GM12878 (cell line): Measurements from ENCODE around the gene ARHGEF11. TPM values are rescaled to one million over a fixed set of nuclear protein-coding genes. Genes with fewer than 3 reads are reported as not detected.

Experiments
- ATAC-seq: fragments of 200-7000 bp; cut with Tn5 transposase; 3 replicates; pipeline ENCODE4 v1.9.1; 2020; ENCODE audit warnings: mild to moderate bottlenecking, moderate library complexity
- BruUV-seq: library from RNA; stranded (reverse); fragments of 400-500 nt; replicated peaks from 2 replicates; lab custom pipeline; 2021; lab: Mats Ljungman, UMichigan
- CTCF ChIA-PET: fragments of 300-600 bp; sonication (Branson Sonifier 250); formaldehyde crosslinking; extraction: SDS; loops from one replicate; lab custom pipeline; 2021; ENCODE audit warnings: inconsistent platforms; lab: Yijun Ruan, JAX
- POLR2A ChIA-PET: fragments of 350-600 bp; formaldehyde crosslinking; extraction: SDS; loops from one replicate; lab custom pipeline; 2021; ENCODE audit warnings: inconsistent platforms; lab: Charles Lee
- RAD21 ChIA-PET: fragments of 300-600 bp; sonication (Branson Sonifier 250); formaldehyde crosslinking; loops from one replicate; lab custom pipeline; 2023; ENCODE audit warnings: antibody characterized with exemption; ENCODE audit not compliant: unreplicated experiment; lab: Charles Lee
- SMC1A ChIA-PET: fragments of 300-600 bp; sonication (Branson Sonifier 250); formaldehyde crosslinking; loops from one replicate; lab custom pipeline; 2023; ENCODE audit not compliant: unreplicated experiment, uncharacterized antibody; lab: Charles Lee
- DNase-seq: peaks from one replicate; pipeline ENCODE4 v3.0.0-alpha.2; 2011; ENCODE audit warnings: low read depth, low spot score
- FAIRE-seq: peaks from 3 replicates; lab custom pipeline; 2011; peaks lifted over from hg19 to GRCh38; lab: Jason Lieb, UNC
- H2AFZ ChIP-seq: 2 replicates; pipeline ENCODE4 v1.6.0; 2011; ENCODE audit warnings: low read depth, low read length, control low read depth; ENCODE audit not compliant: control insufficient read depth
- H3K27ac ChIP-seq: 2 replicates; pipeline ENCODE4 v1.5.1; 2011; ENCODE audit warnings: control low read depth; ENCODE audit not compliant: control insufficient read depth, insufficient read depth
- H3K27me3 ChIP-seq, 2 experiments: replicated peaks in 1 of 2; 2 replicates each; pipeline versions ENCODE4 v1.6.0 to v1.6.1; 2011; ENCODE audit warnings: low read length in 1 of 2; ENCODE audit not compliant: control insufficient read depth in 2 of 2, insufficient read depth in 2 of 2
- H3K36me3 ChIP-seq, 2 experiments: 2 replicates each; pipeline ENCODE4 v1.5.1; 2011; ENCODE audit warnings: low read length in 1 of 2; ENCODE audit not compliant: control insufficient read depth in 2 of 2, insufficient read depth in 2 of 2
- H3K4me1 ChIP-seq: 2 replicates; pipeline ENCODE4 v1.6.1; 2011; ENCODE audit warnings: mild to moderate bottlenecking, low read length, moderate library complexity, mixed read lengths; ENCODE audit not compliant: control insufficient read depth, insufficient read depth
- H3K4me2 ChIP-seq: 2 replicates; pipeline ENCODE4 v1.6.0; 2011; ENCODE audit warnings: control low read depth; ENCODE audit not compliant: control insufficient read depth, insufficient read depth
- H3K4me3 ChIP-seq: fragments of 200-600 bp; sonication (generic); 2 replicates; pipeline ENCODE4 v1.5.1; 2016
- H3K79me2 ChIP-seq: 2 replicates; pipeline ENCODE4 v1.6.0; 2011; ENCODE audit warnings: low read length; ENCODE audit not compliant: control insufficient read depth, insufficient read depth
- H3K9ac ChIP-seq: 2 replicates; pipeline ENCODE4 v1.8.0; 2011; ENCODE audit warnings: low read length, control low read depth, mixed read lengths; ENCODE audit not compliant: control insufficient read depth, insufficient read depth
- H3K9me3 ChIP-seq: replicated peaks from 3 replicates; pipeline ENCODE4 v1.5.1; 2011; ENCODE audit warnings: mild to moderate bottlenecking, low read length; ENCODE audit not compliant: control insufficient read depth, insufficient read depth
- H4K20me1 ChIP-seq: 2 replicates; pipeline ENCODE4 v1.6.0; 2011; ENCODE audit not compliant: control insufficient read depth, insufficient read depth
- ASH2L ChIP-seq: fragments of 300-600, 200-600 bp; sonication (generic); IDR thresholded peaks from 2 replicates; pipeline ENCODE4 v1.6.1; 2017; ENCODE audit warnings: low read depth, mild to moderate bottlenecking, borderline replicate concordance
- CBX5 ChIP-seq: sonication (generic); IDR thresholded peaks from 2 replicates; pipeline ENCODE4 v1.6.1; 2016; ENCODE audit warnings: low read depth, moderate library complexity, mild to moderate bottlenecking, inconsistent platforms
- CEBPB ChIP-seq, 2 experiments: fragments of 150-350 bp in 1 of 2; IDR thresholded peaks; 2 replicates each; pipeline ENCODE4 v1.6.1; 2012 to 2014; ENCODE audit warnings: low read depth in 2 of 2, low read length in 2 of 2, borderline replicate concordance in 1 of 2, inconsistent platforms in 1 of 2
- CREB1 ChIP-seq: IDR thresholded peaks from 2 replicates; pipeline ENCODE4 v1.6.1; 2012; ENCODE audit warnings: low read depth, mild to moderate bottlenecking, inconsistent platforms
- FOXK2 ChIP-seq: fragments of 450-650 bp; IDR thresholded peaks from 2 replicates; pipeline ENCODE4 v1.6.1; 2017; ENCODE audit warnings: mild to moderate bottlenecking, moderate library complexity
- FOXM1 ChIP-seq: IDR thresholded peaks from 2 replicates; pipeline ENCODE4 v1.6.1; 2012; ENCODE audit warnings: low read depth, mild to moderate bottlenecking, inconsistent platforms, low read length, moderate library complexity
- IKZF1 ChIP-seq: fragments of 450-650 bp; conservative IDR thresholded peaks from 2 replicates; pipeline ENCODE4 v1.6.1; 2017; ENCODE audit warnings: antibody characterized with exemption, mild to moderate bottlenecking
- MEF2A ChIP-seq: IDR thresholded peaks from 2 replicates; pipeline ENCODE4 v1.6.1; 2011; ENCODE audit warnings: low read depth, mild to moderate bottlenecking, low read length, moderate library complexity; ENCODE audit not compliant: insufficient read depth
- MTA2 ChIP-seq: fragments of 450-650 bp; IDR thresholded peaks from 2 replicates; pipeline ENCODE4 v1.6.1; 2016; ENCODE audit warnings: low read depth, mild to moderate bottlenecking, moderate library complexity
- NR2C2 ChIP-seq: IDR thresholded peaks from 2 replicates; pipeline ENCODE4 v1.6.1; 2011; ENCODE audit warnings: borderline replicate concordance, low read depth; ENCODE audit not compliant: control insufficient read depth, insufficient read length
- POU2F2 ChIP-seq: IDR thresholded peaks from 3 replicates; pipeline ENCODE4 v1.6.1; 2011; ENCODE audit warnings: low read depth, mild to moderate bottlenecking, low read length, borderline replicate concordance
- ZBED1 ChIP-seq: IDR thresholded peaks from 2 replicates; pipeline ENCODE4 v1.6.1; 2016; ENCODE audit warnings: borderline replicate concordance
- WGBS: methylation state at CpG from one replicate; pipeline ENCODE4 v1.1.6; 2016; ENCODE audit warnings: low lambda C conversion rate; ENCODE audit not compliant: insufficient replicate concordance, insufficient coverage; ENCODE audit errors: missing lambda C conversion rate; 5-methylcytosine and 5-hydroxymethylcytosine counted together
- in situ Hi-C: fragments of 300-500 bp; cut with MboI; formaldehyde crosslinking; loops from 9 replicates; pipeline ENCODE4 v1.14.3; 2018; ENCODE audit warnings: mixed read lengths
- intact Hi-C: fragments of 100-400 bp; cut with micrococcal nuclease; formaldehyde crosslinking; loops from one replicate; pipeline ENCODE4 v1.14.2; 2022; ENCODE audit not compliant: unreplicated experiment
- polyA plus RNA-seq, 11 experiments: library from polyadenylated mRNA; depleted of rRNA in 4 of 11; unstranded in 6 of 11; stranded (reverse) in 5 of 11; fragments of >200 nt; fragmentation: Nextera tagmentation in 4 of 11; fragmentation: Illumina TruSeq in 1 of 11; extraction: Ambion mirVana in 4 of 11; extraction: Trizol in 1 of 11; gene quantifications; 1 replicate in 1 of 11; 2 replicates in 10 of 11; pipeline versions ENCODE4 v1.2.1 to v1.2.3, GENCODE V29; 2011 to 2016; ENCODE audit warnings: inconsistent platforms in 2 of 11, missing spikeins in 2 of 11, low read depth in 1 of 11
- total RNA-seq, 4 experiments: library from RNA; depleted of rRNA in 3 of 4; stranded (reverse); fragments of >200 nt in 3 of 4; fragmentation: Illumina TruSeq in 1 of 4; extraction: Trizol in 1 of 4; gene quantifications; 2 replicates each; pipeline versions ENCODE4 v1.2.1 to v1.2.3, GENCODE V29; 2013 to 2021
- TF ChIP-seq, protein P1 (sequence below): IDR thresholded peaks from 2 replicates; pipeline ENCODE4 v1.6.1; 2011; ENCODE audit warnings: low read depth, mild to moderate bottlenecking, low read length, moderate library complexity, borderline replicate concordance; ENCODE audit errors: extremely low read depth
- TF ChIP-seq, protein P2 (sequence below): fragments of 450-650 bp; IDR thresholded peaks from 2 replicates; pipeline ENCODE4 v1.6.1; 2017; ENCODE audit warnings: mild to moderate bottlenecking
- TF ChIP-seq, protein P3 (sequence below): fragments of 450-650 bp; IDR thresholded peaks from 2 replicates; pipeline ENCODE4 v1.6.1; 2017; ENCODE audit warnings: mild to moderate bottlenecking, moderate library complexity

The ARHGEF11 gene
- total and polyA plus RNA-seq, 10 of the 15 experiments (the other 5 are each of a cell fraction or from before 2014, with no cell fraction given), result 0.05 to 12.7 (median 1.8) TPM

DNA sequence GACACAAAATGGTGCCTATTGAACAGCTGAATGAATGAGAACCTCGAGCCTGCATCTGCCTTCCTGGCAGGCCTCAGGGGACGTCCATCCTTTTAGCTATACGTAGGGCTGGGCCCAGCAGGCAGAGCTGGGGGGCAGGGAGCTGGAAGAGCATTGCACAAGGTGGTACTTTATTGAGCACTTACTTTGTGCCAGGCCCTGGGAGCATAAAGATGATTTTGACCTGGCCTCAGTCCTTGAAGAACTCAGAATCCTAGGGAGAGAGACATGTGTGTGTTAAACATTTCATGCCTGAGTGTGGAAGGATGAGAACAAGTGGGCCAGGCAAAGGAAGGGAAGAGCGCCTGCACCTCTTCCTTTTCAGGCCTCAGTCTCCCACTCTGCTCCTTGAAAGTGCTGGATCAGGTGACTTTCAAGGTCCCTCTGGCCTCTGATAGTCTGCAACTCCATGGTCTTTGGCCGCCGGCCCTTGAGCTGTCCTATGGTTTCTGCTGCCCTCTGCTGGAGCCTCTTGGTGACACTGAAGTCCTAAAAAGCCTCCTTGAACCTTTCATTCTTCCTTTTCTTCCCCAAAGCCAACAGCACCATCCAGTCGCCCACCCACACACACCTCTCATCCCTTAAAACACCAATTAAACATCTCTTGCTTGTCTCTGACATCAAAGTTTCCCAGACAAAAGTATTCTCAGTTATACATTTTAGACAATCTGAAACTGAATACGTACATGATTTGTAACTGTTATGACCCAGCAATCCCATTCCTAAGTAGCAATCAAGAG is 155.6 kb downstream of the ARHGEF11 start (continued):
- TF ChIP-seq CEBPB (IDR thresholded peaks at IDR 0.05; ENCODE audit: borderline replicate concordance in 1 of 2, low read depth in 2 of 2, low read length in 2 of 2) (no peak), ASH2L (no peak)
- TF ChIP-seq, protein P1, sequence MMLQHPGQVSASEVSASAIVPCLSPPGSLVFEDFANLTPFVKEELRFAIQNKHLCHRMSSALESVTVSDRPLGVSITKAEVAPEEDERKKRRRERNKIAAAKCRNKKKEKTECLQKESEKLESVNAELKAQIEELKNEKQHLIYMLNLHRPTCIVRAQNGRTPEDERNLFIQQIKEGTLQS, result no peak
- TF ChIP-seq, all 136 proteins: peak for 8

DNA sequence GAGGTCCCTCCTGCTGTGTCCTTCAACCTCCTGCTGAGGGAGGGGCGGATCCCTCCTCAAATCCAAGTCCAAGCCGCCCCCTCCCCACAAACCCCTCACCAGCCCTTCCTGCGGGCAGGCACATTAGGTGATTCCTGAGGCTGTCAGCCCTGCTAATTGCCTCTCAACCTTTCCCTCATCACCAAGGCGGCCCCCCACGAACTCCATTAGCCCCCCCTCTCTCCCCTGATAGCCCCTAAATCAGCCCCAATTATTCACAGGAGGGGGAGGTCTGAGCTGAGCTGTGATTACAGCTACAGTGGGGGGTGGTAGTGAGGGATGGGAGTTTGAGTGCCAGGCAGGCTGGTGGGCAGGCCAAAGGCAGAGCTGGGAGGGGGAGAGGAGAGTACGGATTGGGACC is 157.8 kb downstream of the ARHGEF11 start:
- FAIRE-seq (no peak), DNase-seq (no peak), ATAC-seq (no peak)
- Histone ChIP-seq H3K4me2 (no peak overlapping the region), H3K27me3 (peaks cover 2 to 4% of the 10 kb centered on the region in 2 experiments; a peak in 3 of 4 replicates), H4K20me1 (no peaks in the 10 kb centered on the region), H3K9ac (no peak overlapping the region), H3K79me2 (no peaks in the 10 kb centered on the region), H3K4me3 (no peak overlapping the region), H3K9me3 (no peaks in the 10 kb centered on the region), H3K27ac (no peak overlapping the region), H2AFZ (no peak overlapping the region), H3K36me3 (no peaks in the 10 kb centered on the region), H3K4me1 (no peaks in the 10 kb centered on the region)
- intact Hi-C loops (no loop called here), in situ Hi-C loops (no loop called here)
- RAD21 ChIA-PET, result interaction anchor here (0.6 to 7.1 kb wide), 4 partner anchors 49 to 198 kb away, joined by 3 to 42 read pairs (median 18); no protein-coding TSS in a partner anchor
- SMC1A ChIA-PET, result interaction anchor here (0.7 to 5.2 kb wide), 2 partner anchors 75 to 161 kb away, joined by 4 to 50 read pairs; partner anchors contain the start of genes ISG20L2 and METTL25B
- POLR2A ChIA-PET, result interaction anchor here (0.5 kb wide), 1 partner anchor 261 kb away, joined by 4 read pairs; no protein-coding TSS in a partner anchor
- WGBS, result 14% methylated on average over 6 of the region's 6 CpGs
- CTCF ChIA-PET, result interaction anchor here (0.6 to 5.7 kb wide), 8 partner anchors 28 to 598 kb away, joined by 3 to 90 read pairs (median 4); partner anchors contain the start of gene NTRK1
- no TSS peak for BruUV-seq
- TF ChIP-seq NR2C2, result no peak
- no peak for TF ChIP-seq MEF2A
- no peak for TF ChIP-seq FOXK2
- no peak for TF ChIP-seq CBX5
- TF ChIP-seq ZBED1, result no peak
- TF ChIP-seq MTA2, result no peak
- TF ChIP-seq, protein P2, sequence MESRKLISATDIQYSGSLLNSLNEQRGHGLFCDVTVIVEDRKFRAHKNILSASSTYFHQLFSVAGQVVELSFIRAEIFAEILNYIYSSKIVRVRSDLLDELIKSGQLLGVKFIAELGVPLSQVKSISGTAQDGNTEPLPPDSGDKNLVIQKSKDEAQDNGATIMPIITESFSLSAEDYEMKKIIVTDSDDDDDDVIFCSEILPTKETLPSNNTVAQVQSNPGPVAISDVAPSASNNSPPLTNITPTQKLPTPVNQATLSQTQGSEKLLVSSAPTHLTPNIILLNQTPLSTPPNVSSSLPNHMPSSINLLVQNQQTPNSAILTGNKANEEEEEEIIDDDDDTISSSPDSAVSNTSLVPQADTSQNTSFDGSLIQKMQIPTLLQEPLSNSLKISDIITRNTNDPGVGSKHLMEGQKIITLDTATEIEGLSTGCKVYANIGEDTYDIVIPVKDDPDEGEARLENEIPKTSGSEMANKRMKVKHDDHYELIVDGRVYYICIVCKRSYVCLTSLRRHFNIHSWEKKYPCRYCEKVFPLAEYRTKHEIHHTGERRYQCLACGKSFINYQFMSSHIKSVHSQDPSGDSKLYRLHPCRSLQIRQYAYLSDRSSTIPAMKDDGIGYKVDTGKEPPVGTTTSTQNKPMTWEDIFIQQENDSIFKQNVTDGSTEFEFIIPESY, result no peak
- TF ChIP-seq IKZF1, result no peak
- TF ChIP-seq, protein P3, sequence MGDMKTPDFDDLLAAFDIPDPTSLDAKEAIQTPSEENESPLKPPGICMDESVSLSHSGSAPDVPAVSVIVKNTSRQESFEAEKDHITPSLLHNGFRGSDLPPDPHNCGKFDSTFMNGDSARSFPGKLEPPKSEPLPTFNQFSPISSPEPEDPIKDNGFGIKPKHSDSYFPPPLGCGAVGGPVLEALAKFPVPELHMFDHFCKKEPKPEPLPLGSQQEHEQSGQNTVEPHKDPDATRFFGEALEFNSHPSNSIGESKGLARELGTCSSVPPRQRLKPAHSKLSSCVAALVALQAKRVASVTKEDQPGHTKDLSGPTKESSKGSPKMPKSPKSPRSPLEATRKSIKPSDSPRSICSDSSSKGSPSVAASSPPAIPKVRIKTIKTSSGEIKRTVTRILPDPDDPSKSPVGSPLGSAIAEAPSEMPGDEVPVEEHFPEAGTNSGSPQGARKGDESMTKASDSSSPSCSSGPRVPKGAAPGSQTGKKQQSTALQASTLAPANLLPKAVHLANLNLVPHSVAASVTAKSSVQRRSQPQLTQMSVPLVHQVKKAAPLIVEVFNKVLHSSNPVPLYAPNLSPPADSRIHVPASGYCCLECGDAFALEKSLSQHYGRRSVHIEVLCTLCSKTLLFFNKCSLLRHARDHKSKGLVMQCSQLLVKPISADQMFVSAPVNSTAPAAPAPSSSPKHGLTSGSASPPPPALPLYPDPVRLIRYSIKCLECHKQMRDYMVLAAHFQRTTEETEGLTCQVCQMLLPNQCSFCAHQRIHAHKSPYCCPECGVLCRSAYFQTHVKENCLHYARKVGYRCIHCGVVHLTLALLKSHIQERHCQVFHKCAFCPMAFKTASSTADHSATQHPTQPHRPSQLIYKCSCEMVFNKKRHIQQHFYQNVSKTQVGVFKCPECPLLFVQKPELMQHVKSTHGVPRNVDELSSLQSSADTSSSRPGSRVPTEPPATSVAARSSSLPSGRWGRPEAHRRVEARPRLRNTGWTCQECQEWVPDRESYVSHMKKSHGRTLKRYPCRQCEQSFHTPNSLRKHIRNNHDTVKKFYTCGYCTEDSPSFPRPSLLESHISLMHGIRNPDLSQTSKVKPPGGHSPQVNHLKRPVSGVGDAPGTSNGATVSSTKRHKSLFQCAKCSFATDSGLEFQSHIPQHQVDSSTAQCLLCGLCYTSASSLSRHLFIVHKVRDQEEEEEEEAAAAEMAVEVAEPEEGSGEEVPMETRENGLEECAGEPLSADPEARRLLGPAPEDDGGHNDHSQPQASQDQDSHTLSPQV, result no peak
- no peak for TF ChIP-seq FOXM1
- TF ChIP-seq CREB1, result no peak
- no peak for TF ChIP-seq POU2F2
